Measurements from ENCODE around the gene AGTR1. TPM values are rescaled to one million over a fixed set of nuclear protein-coding genes. Genes with fewer than 3 reads are reported as not detected.

AGTR1 gene
- polyA plus RNA-seq, 2 of the 4 experiments (the other 2 are of a cell fraction) = 0.92 to 3.1 TPM

- Histone ChIP-seq H3K4me3 (no peak overlapping the region), H3K9me3 (no peaks in the 10 kb centered on the region), H3K27ac (no peak overlapping the region), H3K4me2 (no peak overlapping the region), H3K4me1 (no peaks in the 10 kb centered on the region)
- no peak for DNase-seq (ENCODE audit: low read depth in 1 of 2, low spot score in 1 of 2)
- WGBS (ENCODE audit: missing lambda C conversion rate) = 63% methylated on average over 3 of the region's 3 CpGs
- ATAC-seq = no peak
- no peak for FAIRE-seq
- TF ChIP-seq BCL3 (IDR thresholded peaks at IDR 0.05) (no peak), MAZ (IDR thresholded peaks at IDR 0.05; ENCODE audit: borderline replicate concordance, low read depth, low read length) (no peak), SREBF2 (IDR thresholded peaks at IDR 0.05) (no peak), HEYL (CRISPR knock-in tag; IDR thresholded peaks at IDR 0.05) (no peak), HOXB13 (CRISPR knock-in tag; IDR thresholded peaks at IDR 0.05; ENCODE audit: low read depth) (no peak), MAFK (IDR thresholded peaks at IDR 0.05; ENCODE audit: partially characterized antibody) (no peak), HOXA7 (CRISPR knock-in tag; IDR thresholded peaks at IDR 0.05) (no peak), POLR2A (IDR thresholded peaks at IDR 0.05; ENCODE audit: low read length) (no peak), NPAS2 (CRISPR knock-in tag; IDR thresholded peaks at IDR 0.05; ENCODE audit: borderline replicate concordance) (no peak), BHLHE40 (IDR thresholded peaks at IDR 0.05; ENCODE audit: low read depth, low read length) (no peak), CHD2 (IDR thresholded peaks at IDR 0.05; ENCODE audit: low read length, partially characterized antibody) (no peak), KDM5A (IDR thresholded peaks at IDR 0.05) (no peak), EHF (CRISPR knock-in tag; IDR thresholded peaks at IDR 0.05) (no peak), HES2 (IDR thresholded peaks at IDR 0.05) (no peak), HDAC2 (IDR thresholded peaks at IDR 0.05) (no peak)
- TF ChIP-seq, protein P1, sequence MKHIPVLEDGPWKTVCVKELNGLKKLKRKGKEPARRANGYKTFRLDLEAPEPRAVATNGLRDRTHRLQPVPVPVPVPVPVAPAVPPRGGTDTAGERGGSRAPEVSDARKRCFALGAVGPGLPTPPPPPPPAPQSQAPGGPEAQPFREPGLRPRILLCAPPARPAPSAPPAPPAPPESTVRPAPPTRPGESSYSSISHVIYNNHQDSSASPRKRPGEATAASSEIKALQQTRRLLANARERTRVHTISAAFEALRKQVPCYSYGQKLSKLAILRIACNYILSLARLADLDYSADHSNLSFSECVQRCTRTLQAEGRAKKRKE (CRISPR knock-in tag; IDR thresholded peaks at IDR 0.05; ENCODE audit: low read depth) = no peak
- TF ChIP-seq, protein P2, sequence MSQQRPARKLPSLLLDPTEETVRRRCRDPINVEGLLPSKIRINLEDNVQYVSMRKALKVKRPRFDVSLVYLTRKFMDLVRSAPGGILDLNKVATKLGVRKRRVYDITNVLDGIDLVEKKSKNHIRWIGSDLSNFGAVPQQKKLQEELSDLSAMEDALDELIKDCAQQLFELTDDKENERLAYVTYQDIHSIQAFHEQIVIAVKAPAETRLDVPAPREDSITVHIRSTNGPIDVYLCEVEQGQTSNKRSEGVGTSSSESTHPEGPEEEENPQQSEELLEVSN (IDR thresholded peaks at IDR 0.05; ENCODE audit: borderline replicate concordance, low read depth) = no peak
- POLR2A ChIA-PET = no interaction called here
- CTCF ChIA-PET = no interaction called here
Observed at GRCh38 chr3:148758303-148758884, 60.7 kb downstream of the AGTR1 start.

GRCh38 chr3:148759430-148759829 is 61.7 kb downstream of the AGTR1 start:
- H3K27ac ChIP-seq = no peak overlapping the region
- no peak overlapping the region for H3K4me2 ChIP-seq
- H3K4me3 ChIP-seq = no peak overlapping the region
- FAIRE-seq (no peak), ATAC-seq (no peak), DNase-seq (ENCODE audit: low read depth in 1 of 2, low spot score in 1 of 2) (no peak)
- TF ChIP-seq HOXB13 (CRISPR knock-in tag; IDR thresholded peaks at IDR 0.05; ENCODE audit: low read depth) (no peak), CBX8 (IDR thresholded peaks at IDR 0.05) (no peak), SREBF2 (IDR thresholded peaks at IDR 0.05) (no peak), RCOR1 (IDR thresholded peaks at IDR 0.05; ENCODE audit: low read depth, low read length) (no peak), POLR2A (IDR thresholded peaks at IDR 0.05; ENCODE audit: low read length) (no peak), HOXB5 (CRISPR knock-in tag; IDR thresholded peaks at IDR 0.05) (no peak), JUNB (IDR thresholded peaks at IDR 0.05) (no peak), RARB (CRISPR knock-in tag; IDR thresholded peaks at IDR 0.05) (no peak), KDM1A (IDR thresholded peaks at IDR 0.05; ENCODE audit: low read depth) (no peak), CHD2 (IDR thresholded peaks at IDR 0.05; ENCODE audit: low read length, partially characterized antibody) (no peak), GATA3 (IDR thresholded peaks at IDR 0.05; ENCODE audit: borderline replicate concordance) (no peak), RNF2 (IDR thresholded peaks at IDR 0.05; ENCODE audit: borderline replicate concordance, low read depth) (no peak), RAD21 (conservative IDR thresholded peaks at IDR 0.05 in 1 of 2, IDR thresholded peaks at IDR 0.05 in 1 of 2) (no peak), HEYL (CRISPR knock-in tag; IDR thresholded peaks at IDR 0.05) (no peak)
- TF ChIP-seq, protein P2 (IDR thresholded peaks at IDR 0.05; ENCODE audit: borderline replicate concordance, low read depth) = no peak
- TF ChIP-seq, protein P3, sequence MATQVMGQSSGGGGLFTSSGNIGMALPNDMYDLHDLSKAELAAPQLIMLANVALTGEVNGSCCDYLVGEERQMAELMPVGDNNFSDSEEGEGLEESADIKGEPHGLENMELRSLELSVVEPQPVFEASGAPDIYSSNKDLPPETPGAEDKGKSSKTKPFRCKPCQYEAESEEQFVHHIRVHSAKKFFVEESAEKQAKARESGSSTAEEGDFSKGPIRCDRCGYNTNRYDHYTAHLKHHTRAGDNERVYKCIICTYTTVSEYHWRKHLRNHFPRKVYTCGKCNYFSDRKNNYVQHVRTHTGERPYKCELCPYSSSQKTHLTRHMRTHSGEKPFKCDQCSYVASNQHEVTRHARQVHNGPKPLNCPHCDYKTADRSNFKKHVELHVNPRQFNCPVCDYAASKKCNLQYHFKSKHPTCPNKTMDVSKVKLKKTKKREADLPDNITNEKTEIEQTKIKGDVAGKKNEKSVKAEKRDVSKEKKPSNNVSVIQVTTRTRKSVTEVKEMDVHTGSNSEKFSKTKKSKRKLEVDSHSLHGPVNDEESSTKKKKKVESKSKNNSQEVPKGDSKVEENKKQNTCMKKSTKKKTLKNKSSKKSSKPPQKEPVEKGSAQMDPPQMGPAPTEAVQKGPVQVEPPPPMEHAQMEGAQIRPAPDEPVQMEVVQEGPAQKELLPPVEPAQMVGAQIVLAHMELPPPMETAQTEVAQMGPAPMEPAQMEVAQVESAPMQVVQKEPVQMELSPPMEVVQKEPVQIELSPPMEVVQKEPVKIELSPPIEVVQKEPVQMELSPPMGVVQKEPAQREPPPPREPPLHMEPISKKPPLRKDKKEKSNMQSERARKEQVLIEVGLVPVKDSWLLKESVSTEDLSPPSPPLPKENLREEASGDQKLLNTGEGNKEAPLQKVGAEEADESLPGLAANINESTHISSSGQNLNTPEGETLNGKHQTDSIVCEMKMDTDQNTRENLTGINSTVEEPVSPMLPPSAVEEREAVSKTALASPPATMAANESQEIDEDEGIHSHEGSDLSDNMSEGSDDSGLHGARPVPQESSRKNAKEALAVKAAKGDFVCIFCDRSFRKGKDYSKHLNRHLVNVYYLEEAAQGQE (IDR thresholded peaks at IDR 0.05) = no peak
- POLR2A ChIA-PET = no interaction called here
- 34% methylated on average over 4 of the region's 4 CpGs for WGBS (ENCODE audit: missing lambda C conversion rate)
- H3K9me3 ChIP-seq = no peaks in the 10 kb centered on the region
- CTCF ChIA-PET = no interaction called here
- H3K4me1 ChIP-seq = no peaks in the 10 kb centered on the region
